Astrocyte of the cerebellum (primary cell): ENCODE results near the gene BANF2.
"Not testable (repeated sequence)": the region's sequence is repeated elsewhere in the genome, so short reads cannot be mapped to it uniquely, and the experiment has no call there.

Experiments
- DNase-seq: peaks from one replicate; pipeline ENCODE4 v3.0.0-alpha.2; 2011; ENCODE audit warnings: low read depth
- H3K4me3 ChIP-seq: 2 replicates; pipeline ENCODE4 v1.5.1; 2011; ENCODE audit warnings: mild to moderate bottlenecking, low read depth, low read length, moderate library complexity
- CTCF ChIP-seq: IDR thresholded peaks from 2 replicates; pipeline ENCODE4 v1.5.1; 2012; ENCODE audit warnings: low read length, low read depth, moderate library complexity, mild to moderate bottlenecking; ENCODE audit errors: missing control alignments
- in situ Hi-C: cut with HindIII; loops from 2 replicates; pipeline ENCODE4 v1.10.0; 2017; ENCODE audit warnings: low sequenced_read_pairs

BANF2 gene

GRCh38 chr20:17772005-17772343, 72.2 kb downstream of the BANF2 start:
- TF ChIP-seq CTCF: no peak
- in situ Hi-C loops: no loop called here
- no peak for DNase-seq
- H3K4me3 ChIP-seq: no peak overlapping the region

GRCh38 chr20:17773619-17774018, 73.9 kb downstream of the BANF2 start:
- H3K4me3 ChIP-seq: no peak overlapping the region
- no peak for TF ChIP-seq CTCF
- in situ Hi-C loops: no loop called here
- no peak for DNase-seq

- TF ChIP-seq CTCF: no peak
- DNase-seq: no peak
- in situ Hi-C loops: no loop called here
- H3K4me3 ChIP-seq: no peak overlapping the region
Measured at GRCh38 chr20:17775600-17775999, 75.8 kb downstream of the BANF2 start.

- H3K4me3 ChIP-seq: no peak overlapping the region
- no peak for TF ChIP-seq CTCF
- in situ Hi-C loops: no loop called here
- no peak for DNase-seq
Measured at GRCh38 chr20:17776551-17776950, 76.8 kb downstream of the BANF2 start.

- in situ Hi-C loops, DNase-seq: not testable (repeated sequence)
Measured at GRCh38 chr20:17779011-17779410, 79.2 kb downstream of the BANF2 start.

GRCh38 chr20:17782768-17783167, 83.0 kb downstream of the BANF2 start:
- no peak for DNase-seq
- in situ Hi-C loops: no loop called here
- H3K4me3 ChIP-seq: no peak overlapping the region
- TF ChIP-seq CTCF: no peak

More at GRCh38 chr20:17779011-17779410, 79.2 kb downstream of the BANF2 start:
- H3K4me3 ChIP-seq: not testable (repeated sequence)

GRCh38 chr20:17783671-17784070, 83.9 kb downstream of the BANF2 start:
- no peak for TF ChIP-seq CTCF
- no peak overlapping the region for H3K4me3 ChIP-seq
- no peak for DNase-seq
- in situ Hi-C loops: no loop called here
